ENCODE results near the gene TP53.
A peak's percentile ranks its signal among the peaks of the same experiment; 100 is the strongest.

The TP53 gene

GRCh38 chr17:7651665-7652387 is 35.5 kb downstream of the TP53 start:
- no peaks in the 10 kb centered on the region for H3K79me2 ChIP-seq (ENCODE audit: control insufficient read depth, low read length)
- H3K27ac ChIP-seq (ENCODE audit: low read depth, low read length): no peak overlapping the region
- peaks cover 15% of the 10 kb centered on the region for H3K4me1 ChIP-seq (ENCODE audit: control insufficient read depth, low read length)
- H3K9me3 ChIP-seq (ENCODE audit: control insufficient read depth, insufficient read depth, low read length): no peaks in the 10 kb centered on the region
- no peaks in the 10 kb centered on the region for H4K20me1 ChIP-seq (ENCODE audit: control insufficient read depth, insufficient read depth, low read depth, low read length)
- H3K36me3 ChIP-seq (ENCODE audit: control insufficient read depth, low read length): no peaks in the 10 kb centered on the region
- no peak overlapping the region for H3K4me2 ChIP-seq (ENCODE audit: low read length)
- TF ChIP-seq CTCF (IDR thresholded peaks at IDR 0.05; ENCODE audit: low read depth, low read length, poor library complexity, severe bottlenecking): no peak
- no peaks in the 10 kb centered on the region for H3F3A ChIP-seq (ENCODE audit: control insufficient read depth, insufficient read depth)
- no peak overlapping the region for H3K4me3 ChIP-seq (ENCODE audit: low read length)
- H3K9me2 ChIP-seq (replicated peaks; ENCODE audit: control insufficient read depth, low read length): no peaks in the 10 kb centered on the region
- peaks cover 60% of the 10 kb centered on the region for H3K27me3 ChIP-seq (ENCODE audit: control insufficient read depth, low read length)

GRCh38 chr17:7651097-7651664 is 36.1 kb downstream of the TP53 start:
- no peaks in the 10 kb centered on the region for H3K36me3 ChIP-seq (ENCODE audit: control insufficient read depth, low read length)
- no peaks in the 10 kb centered on the region for H4K20me1 ChIP-seq (ENCODE audit: control insufficient read depth, insufficient read depth, low read depth, low read length)
- no peaks in the 10 kb centered on the region for H3F3A ChIP-seq (ENCODE audit: control insufficient read depth, insufficient read depth)
- no peak for TF ChIP-seq CTCF (IDR thresholded peaks at IDR 0.05; ENCODE audit: low read depth, low read length, poor library complexity, severe bottlenecking)
- peak; percentile 82; the same call in 1 of the 2 replicates for TF ChIP-seq EZH2phosphoT487 (IDR thresholded peaks at IDR 0.05; ENCODE audit: borderline replicate concordance, low read length)
- H3K4me1 ChIP-seq (ENCODE audit: control insufficient read depth, low read length): peaks cover 15% of the 10 kb centered on the region
- peak overlapping the region; percentile 63 for H3K4me2 ChIP-seq (ENCODE audit: low read length)
- no peak overlapping the region for H3K27ac ChIP-seq (ENCODE audit: low read depth, low read length)
- H3K9me3 ChIP-seq (ENCODE audit: control insufficient read depth, insufficient read depth, low read length): no peaks in the 10 kb centered on the region
- H3K27me3 ChIP-seq (ENCODE audit: control insufficient read depth, low read length): peaks cover 62% of the 10 kb centered on the region
- H3K4me3 ChIP-seq (ENCODE audit: low read length): peak overlapping the region; percentile 60
- no peaks in the 10 kb centered on the region for H3K9me2 ChIP-seq (replicated peaks; ENCODE audit: control insufficient read depth, low read length)
- H3K79me2 ChIP-seq (ENCODE audit: control insufficient read depth, low read length): no peaks in the 10 kb centered on the region

DNA sequence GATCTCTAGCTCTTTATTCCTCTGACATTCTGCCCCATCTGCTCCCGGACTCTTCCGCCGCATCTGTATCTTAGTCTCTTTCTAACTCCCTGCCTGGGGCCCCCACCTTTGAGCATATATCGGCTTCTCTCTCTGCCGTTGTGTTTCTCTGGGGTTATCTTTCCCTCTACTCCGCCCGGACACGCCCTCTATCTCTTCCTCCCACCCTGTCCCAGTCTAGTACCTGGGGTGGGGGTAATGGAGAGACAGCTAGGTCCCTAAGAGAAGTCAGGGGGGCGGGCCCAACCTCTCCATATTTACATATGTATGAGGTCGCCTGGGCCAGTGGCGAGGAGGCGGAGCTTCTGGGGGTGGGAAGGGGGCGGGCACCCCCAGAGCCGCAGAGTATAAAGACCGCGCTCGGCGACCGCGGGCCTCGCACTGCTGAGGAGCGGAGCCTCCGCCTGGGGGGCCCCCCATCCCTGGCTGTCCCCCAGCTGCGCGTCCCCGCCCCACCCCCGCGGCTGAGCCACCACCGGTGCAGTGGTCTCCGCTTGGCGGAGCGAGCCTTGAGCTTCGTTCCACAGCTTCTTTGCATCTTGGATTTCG is 36.7 kb downstream of the TP53 start, which contains the start of gene ATP1B2:
TSS of gene ATP1B2 (plus strand) at position 418 of the 588 bp plus-strand sequence. CDS start 593 bp downstream, outside the sequence.
- Histone ChIP-seq H3K9me2 (replicated peaks; ENCODE audit: control insufficient read depth, low read length) (no peaks in the 10 kb centered on the region), H3K27me3 (ENCODE audit: control insufficient read depth, low read length) (peaks cover 62% of the 10 kb centered on the region), H3K79me2 (ENCODE audit: control insufficient read depth, low read length) (no peaks in the 10 kb centered on the region), H3K4me2 (ENCODE audit: low read length) (peak within 1 kb of the TSS; percentile 63), H3K9me3 (ENCODE audit: control insufficient read depth, insufficient read depth, low read length) (no peaks in the 10 kb centered on the region), H3K27ac (ENCODE audit: low read depth, low read length) (no peak within 1 kb of the TSS), H4K20me1 (ENCODE audit: control insufficient read depth, insufficient read depth, low read depth, low read length) (no peaks in the 10 kb centered on the region), H3K4me1 (ENCODE audit: control insufficient read depth, low read length) (peaks cover 15% of the 10 kb centered on the region), H3K36me3 (ENCODE audit: control insufficient read depth, low read length) (no peaks in the 10 kb centered on the region), H3F3A (ENCODE audit: control insufficient read depth, insufficient read depth) (no peaks in the 10 kb centered on the region), H3K4me3 (ENCODE audit: low read length) (peak within 1 kb of the TSS; percentile 60)
- no peak for TF ChIP-seq EZH2phosphoT487 (IDR thresholded peaks at IDR 0.05; ENCODE audit: borderline replicate concordance, low read length)

DNA sequence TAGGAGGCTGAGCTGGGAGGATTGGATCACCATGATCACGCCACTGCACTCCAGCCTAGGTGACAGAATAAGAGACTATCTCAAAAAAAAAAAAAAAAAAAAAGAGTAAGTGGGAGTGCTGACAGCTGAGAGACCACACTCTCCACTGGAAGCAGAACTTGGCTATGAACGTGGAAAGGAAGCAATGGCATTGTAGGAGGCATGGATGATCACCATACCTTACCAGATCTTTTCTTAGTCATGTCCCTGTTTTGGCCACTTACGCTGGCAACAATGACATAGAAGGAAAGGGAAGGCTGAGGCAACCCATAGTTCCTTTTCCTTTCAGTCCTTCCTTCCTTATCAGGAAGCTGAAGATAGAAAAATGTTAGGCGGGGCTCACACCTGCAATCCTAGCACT is 40.3 kb downstream of the TP53 start:
- H3K4me3 ChIP-seq (ENCODE audit: low read length): no peak overlapping the region
- H3F3A ChIP-seq (ENCODE audit: control insufficient read depth, insufficient read depth): no peaks in the 10 kb centered on the region
- no peaks in the 10 kb centered on the region for H4K20me1 ChIP-seq (ENCODE audit: control insufficient read depth, insufficient read depth, low read depth, low read length)
- no peaks in the 10 kb centered on the region for H3K36me3 ChIP-seq (ENCODE audit: control insufficient read depth, low read length)
- H3K27ac ChIP-seq (ENCODE audit: low read depth, low read length): no peak overlapping the region
- peaks cover 26% of the 10 kb centered on the region for H3K27me3 ChIP-seq (ENCODE audit: control insufficient read depth, low read length)
- TF ChIP-seq EZH2phosphoT487 (IDR thresholded peaks at IDR 0.05; ENCODE audit: borderline replicate concordance, low read length): no peak
- no peak for TF ChIP-seq CTCF (IDR thresholded peaks at IDR 0.05; ENCODE audit: low read depth, low read length, poor library complexity, severe bottlenecking)
- H3K4me2 ChIP-seq (ENCODE audit: low read length): no peak overlapping the region
- H3K79me2 ChIP-seq (ENCODE audit: control insufficient read depth, low read length): no peaks in the 10 kb centered on the region
- H3K9me3 ChIP-seq (ENCODE audit: control insufficient read depth, insufficient read depth, low read length): no peaks in the 10 kb centered on the region
- no peaks in the 10 kb centered on the region for H3K9me2 ChIP-seq (replicated peaks; ENCODE audit: control insufficient read depth, low read length)
- peaks cover 22% of the 10 kb centered on the region for H3K4me1 ChIP-seq (ENCODE audit: control insufficient read depth, low read length)
